Lower lobe of right lung (tissue), 2 donors: Measurements from ENCODE around the gene C16orf87. TPM values are rescaled to one million over a fixed set of nuclear protein-coding genes. Genes with fewer than 3 reads are reported as not detected.
A peak's percentile ranks its signal among the peaks of the same experiment; 100 is the strongest.
"Not testable (repeated sequence)": the region's sequence is repeated elsewhere in the genome, so short reads cannot be mapped to it uniquely, and the experiment has no call there.

Experiments
- ATAC-seq, 2 donors: fragments of 200-7000 bp; cut with Tn5 transposase; one replicate each; pipeline ENCODE4 v1.9.1; 2020 to 2022; ENCODE audit warnings: mild to moderate bottlenecking in 2 of 2, moderate library complexity in 2 of 2
- DNase-seq: peaks from one replicate; pipeline ENCODE4 v3.0.0-alpha.2; 2020
- H3K27ac ChIP-seq: fragments of 200-600 bp; one replicate; pipeline ENCODE4 v1.8.0; 2022
- H3K27me3 ChIP-seq: fragments of 200-600 bp; one replicate; pipeline ENCODE4 v1.8.0; 2022; ENCODE audit warnings: low read depth
- H3K36me3 ChIP-seq: fragments of 200-600 bp; one replicate; pipeline ENCODE4 v1.8.0; 2022; ENCODE audit warnings: mild to moderate bottlenecking
- H3K4me1 ChIP-seq: fragments of 200-600 bp; one replicate; pipeline ENCODE4 v1.8.0; 2022
- H3K4me3 ChIP-seq: fragments of 200-600 bp; one replicate; pipeline ENCODE4 v1.8.0; 2022; ENCODE audit warnings: mild to moderate bottlenecking
- H3K9me3 ChIP-seq: fragments of 200-600 bp; one replicate; pipeline ENCODE4 v1.8.0; 2022
- CTCF ChIP-seq: fragments of 200-600 bp; IDR thresholded peaks from one replicate; pipeline ENCODE4 v1.8.0; 2022; ENCODE audit warnings: antibody characterized with exemption, mild to moderate bottlenecking
- intact Hi-C: fragments of 100-400 bp; cut with DNase I; formaldehyde crosslinking; loops from one replicate; pipeline ENCODE4 v1.11.0; 2022
- long read RNA-seq: library from polyadenylated mRNA; unstranded; transcript quantifications from one replicate; pipeline ENCODE4 v2.0.0, GENCODE V29; 2021
- total RNA-seq: library from RNA; stranded (reverse); fragmentation: NEBNext Ultra II Directional; extraction: Animal tissue kit (Norgen Biotek cat#: 25700); gene quantifications from one replicate; pipeline ENCODE4 v1.2.1, GENCODE V29; 2021
- donor health status: DM: no; HTN: yes; CAD: no; lungs with severe emphysema.

The C16orf87 gene
- total RNA-seq = 5.8 TPM
- long read RNA-seq, full-length matches to known transcripts = 8 of 9 reads
- long read RNA-seq, partial matches to known transcripts = 1 of 9 reads
- long read RNA-seq, other reads (novel, unspliced or antisense) = 0 of 9 reads

GRCh38 chr16:46830902-46831647 is at the start of gene C16orf87:
Gene C16orf87, minus strand, starts transcription at chr16:46831180. Its CDS starts 31 bp downstream, at chr16:46831149.
- DNase-seq = peak; percentile 95
- Histone ChIP-seq H3K27me3 (no peaks in the 10 kb centered on the region), H3K4me3 (peak within 1 kb of the TSS; percentile 85), H3K27ac (peak within 1 kb of the TSS; percentile 87), H3K36me3 (no peaks in the 10 kb centered on the region), H3K9me3 (no peaks in the 10 kb centered on the region), H3K4me1 (peaks cover 9% of the 10 kb centered on the region)
- no peak for TF ChIP-seq CTCF
- ATAC-seq = peak; percentile 98
- intact Hi-C loops = no loop called here

GRCh38 chr16:46875243-46875642 is 44.3 kb upstream of the C16orf87 start:
- no peak overlapping the region for H3K27ac ChIP-seq
- ATAC-seq = no peak
- no peaks in the 10 kb centered on the region for H3K27me3 ChIP-seq
- DNase-seq = no peak
- no peak overlapping the region for H3K4me3 ChIP-seq
- no peaks in the 10 kb centered on the region for H3K36me3 ChIP-seq
- H3K4me1 ChIP-seq = no peaks in the 10 kb centered on the region
- no peaks in the 10 kb centered on the region for H3K9me3 ChIP-seq
- no peak for TF ChIP-seq CTCF
- intact Hi-C loops = no loop called here

- Histone ChIP-seq H3K4me3 (no peak overlapping the region), H3K4me1 (no peaks in the 10 kb centered on the region), H3K27ac (no peak overlapping the region), H3K27me3 (no peaks in the 10 kb centered on the region), H3K36me3 (no peaks in the 10 kb centered on the region), H3K9me3 (no peaks in the 10 kb centered on the region)
- TF ChIP-seq CTCF = no peak
- ATAC-seq = no peak
- intact Hi-C loops = no loop called here
- no peak for DNase-seq
Measured at GRCh38 chr16:46873201-46873600, 42.2 kb upstream of the C16orf87 start.

GRCh38 chr16:46871597-46871996 is 40.6 kb upstream of the C16orf87 start:
- intact Hi-C loops = no loop called here
- Histone ChIP-seq H3K27ac (no peak overlapping the region), H3K9me3 (no peaks in the 10 kb centered on the region), H3K27me3 (no peaks in the 10 kb centered on the region), H3K4me3 (no peak overlapping the region), H3K36me3 (no peaks in the 10 kb centered on the region), H3K4me1 (no peaks in the 10 kb centered on the region)
- DNase-seq (no peak), ATAC-seq (no peak)
- TF ChIP-seq CTCF = no peak

- DNase-seq, H3K27me3 ChIP-seq, H3K27ac ChIP-seq, H3K4me1 ChIP-seq, H3K9me3 ChIP-seq, H3K36me3 ChIP-seq, ATAC-seq, H3K4me3 ChIP-seq, intact Hi-C loops: not testable (repeated sequence)
Measured at GRCh38 chr16:46868891-46869290, 37.9 kb upstream of the C16orf87 start.

GRCh38 chr16:46867486-46867885 is 36.5 kb upstream of the C16orf87 start:
- H3K4me1 ChIP-seq, DNase-seq, H3K27me3 ChIP-seq, ATAC-seq, H3K9me3 ChIP-seq, H3K27ac ChIP-seq, H3K4me3 ChIP-seq, H3K36me3 ChIP-seq, intact Hi-C loops: not testable (repeated sequence)
